H7 (cell line): ENCODE measurements around the gene PAM. TPM values are rescaled to one million over a fixed set of nuclear protein-coding genes. Genes with fewer than 3 reads are reported as not detected.

Experiments used
- DNase-seq: peaks from one replicate; pipeline ENCODE4 v3.0.0; 2012
- H3K27me3 ChIP-seq: 2 replicates; pipeline ENCODE4 v1.6.0; 2011; ENCODE audit warnings: mild to moderate bottlenecking, low read length; ENCODE audit not compliant: control insufficient read depth, insufficient read depth
- H3K36me3 ChIP-seq: replicated peaks from 2 replicates; pipeline ENCODE4 v1.5.1; 2011; ENCODE audit warnings: low read length; ENCODE audit not compliant: control insufficient read depth, insufficient read depth
- H3K4me3 ChIP-seq: 2 replicates; pipeline ENCODE4 v1.5.1; 2011; ENCODE audit warnings: low read depth, mild to moderate bottlenecking, control low read depth, low read length, moderate library complexity; ENCODE audit not compliant: insufficient read depth
- total RNA-seq: library from RNA; depleted of rRNA; stranded (reverse); fragments of >200 nt; shearing (Covaris generic); gene quantifications from 2 replicates; pipeline ENCODE4 v1.2.3, GENCODE V29; 2014

Gene PAM
- total RNA-seq, 1 experiment from 2014 or later, result 33.9 TPM

DNA sequence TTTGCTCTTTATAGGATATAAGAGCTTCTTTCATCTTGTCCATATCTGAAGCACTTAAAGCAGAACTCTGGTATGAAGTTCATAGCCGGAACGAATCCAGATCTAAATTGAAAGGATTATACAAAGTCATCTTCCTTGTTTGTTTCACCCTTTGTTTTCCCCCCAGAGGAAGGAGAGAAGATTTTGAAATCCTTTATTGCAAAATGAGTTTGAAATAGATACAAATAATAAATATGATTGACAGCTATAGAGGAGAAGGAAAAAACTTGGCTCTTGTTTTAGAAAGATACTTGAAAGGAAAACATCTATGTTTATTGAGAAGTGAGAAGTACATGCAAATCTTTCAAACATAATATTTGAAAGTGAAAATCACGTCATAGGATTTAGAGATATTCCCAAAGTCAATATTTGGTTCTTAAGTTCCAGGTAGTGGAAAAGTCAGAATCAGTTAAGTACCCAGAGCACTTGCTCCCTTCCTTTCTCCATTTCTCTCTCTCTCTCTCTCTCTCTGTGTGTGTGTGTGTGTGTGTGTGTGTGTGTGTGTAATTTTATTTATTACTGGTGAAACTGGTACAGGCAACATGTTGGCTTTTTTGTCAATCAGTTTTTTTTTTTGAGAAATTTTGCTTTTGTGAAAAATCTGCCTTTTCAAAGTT, 27.2 kb downstream of the PAM start:
- Histone ChIP-seq H3K4me3 (no peak overlapping the region), H3K27me3 (no peaks in the 10 kb centered on the region), H3K36me3 (no peaks in the 10 kb centered on the region)
- no peak for DNase-seq

DNA sequence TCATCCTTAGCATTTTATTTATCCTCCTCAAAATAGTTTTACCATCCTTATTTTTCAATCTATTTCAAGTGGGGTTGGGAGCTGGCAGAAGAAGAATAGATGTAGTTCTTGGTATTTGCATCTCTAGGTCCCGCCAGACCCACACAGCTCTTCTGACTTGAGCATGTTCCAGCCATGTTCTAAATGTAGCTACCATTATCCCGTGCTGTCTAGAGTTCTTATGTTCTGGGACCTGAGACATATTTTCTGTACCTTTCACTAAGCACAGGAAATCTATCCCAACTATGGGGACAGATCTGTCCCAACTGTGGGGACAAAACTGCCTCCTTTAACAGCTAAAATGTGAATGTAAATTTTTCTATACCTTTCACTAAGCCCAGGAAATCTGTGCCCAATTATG, 32.0 kb downstream of the PAM start:
- Histone ChIP-seq H3K36me3 (no peaks in the 10 kb centered on the region), H3K27me3 (no peaks in the 10 kb centered on the region), H3K4me3 (no peak overlapping the region)
- DNase-seq, result no peak

GRCh38 chr5:102788788-102789187, 33.7 kb downstream of the PAM start:
- Histone ChIP-seq H3K4me3 (no peak overlapping the region), H3K27me3 (no peaks in the 10 kb centered on the region), H3K36me3 (no peaks in the 10 kb centered on the region)
- DNase-seq, result no peak

- no peak for DNase-seq
- no peaks in the 10 kb centered on the region for H3K36me3 ChIP-seq
- H3K4me3 ChIP-seq, result no peak overlapping the region
- H3K27me3 ChIP-seq, result no peaks in the 10 kb centered on the region
Observed at GRCh38 chr5:102789469-102789868, 34.4 kb downstream of the PAM start.

- no peak for DNase-seq
- H3K4me3 ChIP-seq, result no peak overlapping the region
- H3K36me3 ChIP-seq, result no peaks in the 10 kb centered on the region
- no peaks in the 10 kb centered on the region for H3K27me3 ChIP-seq
Observed at GRCh38 chr5:102790748-102791147, 35.6 kb downstream of the PAM start.

DNA sequence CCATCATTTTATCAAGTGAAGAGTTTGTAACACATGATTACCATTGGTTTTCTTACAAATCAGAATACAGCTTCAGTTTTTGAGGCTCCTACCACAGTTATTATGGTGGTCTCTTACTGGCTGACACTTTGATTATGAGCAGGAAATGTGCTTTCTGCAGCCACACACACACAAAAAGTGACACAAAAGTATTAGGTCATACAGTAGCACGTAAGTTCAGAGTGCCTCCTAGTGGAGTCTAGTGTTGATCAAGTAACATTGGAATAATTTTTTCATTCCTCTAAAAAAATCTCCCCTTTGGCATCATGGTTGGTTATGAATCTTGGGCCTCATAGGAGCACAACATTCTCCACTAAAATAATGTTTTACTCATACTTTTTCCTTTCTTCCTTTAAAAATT, 37.6 kb downstream of the PAM start:
- Histone ChIP-seq H3K4me3 (no peak overlapping the region), H3K27me3 (no peaks in the 10 kb centered on the region), H3K36me3 (no peaks in the 10 kb centered on the region)
- no peak for DNase-seq

DNA sequence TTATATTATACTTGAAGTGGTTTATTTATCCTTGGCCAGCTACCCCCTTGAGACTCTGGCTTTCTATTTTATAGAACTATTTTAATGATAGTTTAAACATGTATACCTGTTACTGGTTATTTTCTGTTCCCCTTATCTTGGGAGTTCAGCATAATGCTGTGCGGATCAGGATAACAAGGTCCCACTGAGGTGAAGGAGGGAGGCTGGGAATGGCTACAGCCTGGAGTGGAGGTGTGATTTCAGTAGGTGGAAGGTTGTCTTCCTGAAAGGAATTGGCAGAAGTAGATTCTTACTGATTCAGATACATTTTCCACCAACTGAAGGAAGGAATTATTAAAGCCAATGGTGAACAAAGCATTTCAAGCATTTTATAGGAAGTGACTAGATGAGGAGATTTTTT, 38.9 kb downstream of the PAM start:
- Histone ChIP-seq H3K4me3 (no peak overlapping the region), H3K36me3 (no peaks in the 10 kb centered on the region), H3K27me3 (no peaks in the 10 kb centered on the region)
- peak; percentile 19 for DNase-seq

DNA sequence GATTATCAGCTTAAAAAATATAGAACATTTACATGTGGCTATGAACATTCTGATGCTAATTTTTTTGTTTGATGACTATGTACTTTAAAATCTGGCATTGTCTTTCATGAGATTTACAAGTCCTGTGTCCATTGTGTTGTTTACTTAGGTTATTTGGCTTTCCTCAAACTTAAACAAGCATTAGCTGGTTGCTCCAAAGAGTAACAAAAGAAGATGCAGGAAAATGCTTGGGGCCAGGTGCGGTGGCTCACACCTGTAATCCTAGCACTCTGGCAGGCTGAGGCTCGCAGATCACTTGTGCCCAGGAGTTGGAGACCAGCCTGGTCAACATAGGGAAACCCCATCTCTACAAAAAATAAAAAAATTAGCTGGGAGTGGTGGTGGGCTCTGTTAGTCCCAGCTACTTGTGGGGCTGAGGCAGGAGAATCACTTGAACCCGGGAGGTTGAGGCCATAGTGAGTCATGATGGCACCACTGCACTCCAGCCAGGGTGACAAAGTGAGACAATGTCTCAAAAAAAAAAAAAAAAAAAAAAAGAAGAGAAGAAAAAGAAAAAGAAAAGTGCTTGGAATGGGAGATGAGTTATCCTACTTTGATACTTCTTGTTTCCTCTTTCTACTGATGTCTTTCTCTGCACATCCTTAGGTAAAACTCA, 39.7 kb downstream of the PAM start:
- no peak for DNase-seq
- Histone ChIP-seq H3K36me3 (no peaks in the 10 kb centered on the region), H3K27me3 (no peaks in the 10 kb centered on the region), H3K4me3 (no peak overlapping the region)

- H3K4me3 ChIP-seq, result no peak overlapping the region
- no peaks in the 10 kb centered on the region for H3K36me3 ChIP-seq
- H3K27me3 ChIP-seq, result no peaks in the 10 kb centered on the region
- no peak for DNase-seq
Observed at GRCh38 chr5:102795526-102795925, 40.4 kb downstream of the PAM start.

- Histone ChIP-seq H3K36me3 (no peaks in the 10 kb centered on the region), H3K4me3 (no peak overlapping the region), H3K27me3 (no peaks in the 10 kb centered on the region)
- DNase-seq, result no peak
Observed at GRCh38 chr5:102796009-102796408, 40.9 kb downstream of the PAM start.

GRCh38 chr5:102796498-102796897, 41.4 kb downstream of the PAM start:
- no peaks in the 10 kb centered on the region for H3K36me3 ChIP-seq
- no peak for DNase-seq
- no peaks in the 10 kb centered on the region for H3K27me3 ChIP-seq
- H3K4me3 ChIP-seq, result no peak overlapping the region

DNA sequence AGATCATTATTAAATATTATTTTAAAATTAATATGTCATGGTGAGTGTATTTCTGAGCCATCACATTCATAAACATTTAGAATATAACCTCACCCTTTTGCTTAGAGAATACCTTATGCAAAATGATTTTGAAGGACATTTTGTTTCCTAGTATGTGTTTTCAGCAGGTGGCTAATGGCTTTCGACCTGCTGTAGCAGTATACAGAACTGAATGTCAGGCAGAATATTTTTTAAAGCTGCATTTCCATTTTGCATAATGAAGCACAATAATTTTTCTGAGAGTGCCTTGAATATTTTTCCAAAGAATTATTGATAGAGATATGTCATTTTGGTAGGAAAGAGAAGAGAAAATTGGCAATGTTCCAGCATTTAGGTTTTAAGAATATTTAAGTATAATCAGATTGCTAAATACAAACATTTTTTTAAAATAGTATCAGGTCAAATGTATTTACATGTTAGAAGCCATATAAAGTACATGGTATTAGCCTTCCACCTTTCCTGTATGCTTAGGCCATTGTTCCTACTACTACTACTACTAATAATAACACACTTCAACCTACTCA, 42.3 kb downstream of the PAM start:
- no peaks in the 10 kb centered on the region for H3K36me3 ChIP-seq
- H3K27me3 ChIP-seq, result no peaks in the 10 kb centered on the region
- no peak overlapping the region for H3K4me3 ChIP-seq
- DNase-seq, result no peak

DNA sequence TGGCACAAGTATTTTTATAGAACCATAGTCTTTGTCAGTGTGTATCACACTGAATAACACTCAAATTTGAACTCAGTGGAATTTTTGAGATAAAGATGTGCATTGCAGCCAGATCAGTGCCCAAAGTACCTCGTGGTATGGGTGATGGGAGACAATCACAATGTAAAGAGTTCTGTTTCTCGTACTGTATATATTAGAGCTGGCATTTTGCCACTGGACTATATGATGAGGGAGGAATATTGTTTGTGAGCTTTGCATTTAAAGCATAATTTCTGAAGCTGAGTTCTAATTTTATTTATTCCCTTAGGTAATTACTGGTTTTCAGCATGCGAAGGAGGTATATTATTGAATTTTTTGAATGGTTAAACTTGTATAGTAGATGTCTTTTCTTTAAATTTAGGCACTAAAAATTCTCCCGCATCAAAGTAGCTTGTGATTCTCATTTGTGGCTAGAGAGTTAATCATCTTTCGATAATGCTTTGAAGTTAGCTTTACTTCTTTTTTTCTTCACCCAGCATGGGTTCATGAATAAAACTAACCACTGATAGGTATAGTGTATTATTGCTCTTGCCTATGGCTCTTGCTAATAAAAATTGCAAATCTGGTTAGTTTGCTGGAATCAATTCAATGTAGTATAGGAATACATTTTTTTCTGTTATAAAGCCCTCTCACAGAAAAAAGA, 43.1 kb downstream of the PAM start:
- no peak overlapping the region for H3K4me3 ChIP-seq
- no peaks in the 10 kb centered on the region for H3K27me3 ChIP-seq
- no peak for DNase-seq

GRCh38 chr5:102799017-102799416, 43.9 kb downstream of the PAM start:
- no peaks in the 10 kb centered on the region for H3K27me3 ChIP-seq
- no peak for DNase-seq
- H3K36me3 ChIP-seq, result no peaks in the 10 kb centered on the region
- H3K4me3 ChIP-seq, result no peak overlapping the region

More for the DNA sequence above, 43.1 kb downstream of the PAM start:
- H3K36me3 ChIP-seq, result no peaks in the 10 kb centered on the region

- Histone ChIP-seq H3K4me3 (no peak overlapping the region), H3K36me3 (no peaks in the 10 kb centered on the region), H3K27me3 (no peaks in the 10 kb centered on the region)
- DNase-seq, result no peak
Observed at GRCh38 chr5:102800427-102800826, 45.3 kb downstream of the PAM start.
